K562 (cell line): ENCODE data around the gene FLOT2. TPM values are rescaled to one million over a fixed set of nuclear protein-coding genes. Genes with fewer than 3 reads are reported as not detected.

ENCODE experiments used
- LARP7 ChIP-seq: fragments of 450-650 bp; IDR thresholded peaks from 2 replicates; pipeline ENCODE4 v1.6.1; 2016
- MLX ChIP-seq, 2 experiments: fragments of 450-650 bp in 1 of 2; sonication (generic) in 1 of 2; formaldehyde crosslinking; conservative IDR thresholded peaks; 2 replicates each; pipeline versions ENCODE4 v1.4.0 to v1.8.1; 2020 to 2022; ENCODE audit warnings: mild to moderate bottlenecking in 1 of 2, missing genetic modification reagents in 1 of 2
- MYC ChIP-seq, 2 experiments: fragments of 250-450 bp in 1 of 2; sonication (Bioruptor Pico) in 1 of 2; IDR thresholded peaks; 2 replicates each; pipeline versions ENCODE4 v1.5.1 to v1.6.1; 2012 to 2021; ENCODE audit warnings: low read depth in 2 of 2, borderline replicate concordance in 1 of 2, improper control_type of control experiment in 1 of 2, low read length in 1 of 2, mild to moderate bottlenecking in 1 of 2, moderate library complexity in 1 of 2
- SMAD4 ChIP-seq: fragments of 250-450 bp; sonication (Bioruptor Pico); conservative IDR thresholded peaks from 2 replicates; pipeline ENCODE4 v1.8.0; 2021; ENCODE audit warnings: inconsistent platforms, mild to moderate bottlenecking, moderate library complexity
- TBP ChIP-seq: optimal IDR thresholded peaks from 2 replicates; pipeline ENCODE3; 2011; ENCODE audit warnings: low read depth, low read length, improper control_type of control experiment
- TOE1 ChIP-seq, 2 experiments: fragments of 450-650 bp in 1 of 2; sonication (generic) in 1 of 2; formaldehyde crosslinking in 1 of 2; IDR thresholded peaks; 2 replicates each; pipeline versions ENCODE4 v1.7.1 to v1.8.0; 2016 to 2022; ENCODE audit warnings: borderline replicate concordance in 2 of 2, mild to moderate bottlenecking in 2 of 2, antibody characterized with exemption in 1 of 2, inconsistent platforms in 1 of 2, low read depth in 1 of 2, missing genetic modification reagents in 1 of 2, moderate library complexity in 1 of 2
- ZNF668 ChIP-seq: fragments of 250-450 bp; sonication (Bioruptor Pico); IDR thresholded peaks from 2 replicates; pipeline ENCODE4 v1.8.0; 2022; ENCODE audit warnings: mild to moderate bottlenecking, inconsistent platforms
- ZNF76 ChIP-seq: fragments of 250-450 bp; sonication (Bioruptor Pico); IDR thresholded peaks from 2 replicates; pipeline ENCODE4 v1.4.0; 2020; ENCODE audit warnings: mild to moderate bottlenecking, moderate library complexity, borderline replicate concordance
- polyA plus RNA-seq, 8 experiments: library from polyadenylated mRNA; depleted of rRNA in 4 of 8; stranded (reverse) in 5 of 8; unstranded in 3 of 8; fragments of >200 nt; fragmentation: Nextera tagmentation in 2 of 8; fragmentation: Illumina TruSeq in 1 of 8; extraction: Ambion mirVana in 2 of 8; extraction: Trizol in 1 of 8; gene quantifications; 2 replicates each; pipeline versions ENCODE4 v1.2.1 to v1.2.3, GENCODE V29; 2011 to 2014; ENCODE audit warnings: inconsistent platforms in 1 of 8, missing spikeins in 1 of 8
- total RNA-seq, 7 experiments: library from RNA; depleted of rRNA in 6 of 7; stranded (reverse); fragments of >200 nt in 6 of 7; fragmentation: Illumina TruSeq in 2 of 7; extraction: Trizol in 2 of 7; gene quantifications; 2 replicates each; pipeline versions ENCODE4 v1.2.1 to v1.2.3, GENCODE V29; 2011 to 2021; ENCODE audit warnings: low replicate concordance in 1 of 7
- TF ChIP-seq, protein P1 (sequence below): fragments of 200-800 bp; sonication (Bioruptor generic); IDR thresholded peaks from 2 replicates; pipeline ENCODE4 v1.6.1; 2017; ENCODE audit warnings: missing genetic modification characterization, missing compliant biosample characterization
- TF ChIP-seq, protein P2 (sequence below), 2 experiments: fragments of 450-650 bp in 1 of 2; sonication (generic) in 1 of 2; formaldehyde crosslinking in 1 of 2; IDR thresholded peaks; 2 replicates each; pipeline versions ENCODE4 v1.7.1 to v1.9.0; 2016 to 2022; ENCODE audit warnings: inconsistent platforms in 1 of 2, mild to moderate bottlenecking in 1 of 2, missing genetic modification reagents in 1 of 2
- TF ChIP-seq, protein P3 (sequence below): fragments of 450-650 bp; IDR thresholded peaks from 2 replicates; pipeline ENCODE4 v1.6.1; 2016

The FLOT2 gene
- total and polyA plus RNA-seq, 9 of the 15 experiments (the other 6 are each of a cell fraction or from before 2014, with no cell fraction given): 17.5 to 138 (median 41.7) TPM

DNA sequence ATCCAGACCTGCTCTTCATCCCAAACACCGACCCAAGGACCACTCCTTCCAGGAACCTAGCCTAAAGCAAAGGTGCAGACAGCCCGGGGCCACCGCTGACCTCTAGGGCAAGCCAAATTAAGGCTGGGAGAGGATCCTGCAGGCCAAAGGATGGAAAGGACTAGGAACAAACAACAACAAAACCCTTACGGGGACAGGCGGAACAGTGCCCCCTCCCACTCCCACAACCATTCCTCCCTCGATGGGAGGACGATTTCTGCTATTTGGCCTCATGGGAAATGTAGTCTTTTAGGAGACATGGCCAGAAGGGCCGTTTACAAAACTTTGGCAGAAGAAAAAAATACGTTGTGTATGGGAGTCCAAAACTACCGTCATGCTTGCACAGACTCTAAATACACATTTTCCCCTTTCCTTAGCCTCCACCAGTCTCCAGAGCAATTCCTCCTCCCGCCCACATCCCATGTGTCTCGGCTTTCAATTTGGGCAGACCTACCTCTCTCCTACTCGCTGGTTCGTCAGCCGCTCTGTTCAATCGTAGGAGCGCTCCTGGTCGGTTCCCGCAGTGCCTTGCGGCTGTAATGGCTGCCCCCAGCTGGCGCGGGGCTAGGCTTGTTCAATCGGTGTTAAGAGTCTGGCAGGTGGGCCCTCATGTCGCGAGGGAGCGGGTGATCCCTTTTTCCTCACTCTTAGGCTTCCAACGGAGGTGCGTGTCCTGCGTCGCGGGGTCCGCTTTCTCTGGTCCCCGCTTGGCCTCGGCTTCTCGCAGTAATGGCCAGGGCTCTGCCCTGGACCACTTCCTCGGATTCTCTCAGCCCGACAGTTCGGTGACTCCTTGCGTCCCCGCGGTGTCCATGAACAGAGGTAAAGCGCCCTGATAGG lies 42.8 kb downstream of the FLOT2 start, which contains the start of gene ERAL1 (continued):
- TF ChIP-seq TOE1 (IDR thresholded peaks at IDR 0.05; ENCODE audit: borderline replicate concordance) (peak; percentile 67; the same call in 1 of the 2 replicates), TOE1 (CRISPR knock-in tag; IDR thresholded peaks at IDR 0.05; ENCODE audit: borderline replicate concordance, low read depth) (0 out of 2 replicates have a peak, but pooled peaks have one; percentile 62), TBP (peak; percentile 93), LARP7 (0 out of 2 replicates have a peak, but pooled peaks have one; percentile 7), SMAD4 (CRISPR knock-in tag) (peak; percentile 68; the same call in 1 of the 2 replicates), ZNF76 (CRISPR knock-in tag) (peak; percentile 84; the same call in 1 of the 2 replicates), MYC (IDR thresholded peaks at IDR 0.05; ENCODE audit: low read depth, low read length) (peak; percentile 92), MYC (CRISPR knock-in tag; IDR thresholded peaks at IDR 0.05; ENCODE audit: borderline replicate concordance, low read depth) (peak; percentile 51; the same call in 1 of the 2 replicates), MLX (CRISPR knock-in tag; conservative IDR thresholded peaks at IDR 0.05) (peak in 1 of 2 experiments; percentile 82; a peak in 1 of 4 replicates), ZNF668 (0 out of 2 replicates have a peak, but pooled peaks have one; percentile 4)
- TF ChIP-seq, protein P1, sequence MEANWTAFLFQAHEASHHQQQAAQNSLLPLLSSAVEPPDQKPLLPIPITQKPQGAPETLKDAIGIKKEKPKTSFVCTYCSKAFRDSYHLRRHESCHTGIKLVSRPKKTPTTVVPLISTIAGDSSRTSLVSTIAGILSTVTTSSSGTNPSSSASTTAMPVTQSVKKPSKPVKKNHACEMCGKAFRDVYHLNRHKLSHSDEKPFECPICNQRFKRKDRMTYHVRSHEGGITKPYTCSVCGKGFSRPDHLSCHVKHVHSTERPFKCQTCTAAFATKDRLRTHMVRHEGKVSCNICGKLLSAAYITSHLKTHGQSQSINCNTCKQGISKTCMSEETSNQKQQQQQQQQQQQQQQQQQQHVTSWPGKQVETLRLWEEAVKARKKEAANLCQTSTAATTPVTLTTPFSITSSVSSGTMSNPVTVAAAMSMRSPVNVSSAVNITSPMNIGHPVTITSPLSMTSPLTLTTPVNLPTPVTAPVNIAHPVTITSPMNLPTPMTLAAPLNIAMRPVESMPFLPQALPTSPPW (CRISPR knock-in tag): peak; percentile 88
- TF ChIP-seq, protein P2, sequence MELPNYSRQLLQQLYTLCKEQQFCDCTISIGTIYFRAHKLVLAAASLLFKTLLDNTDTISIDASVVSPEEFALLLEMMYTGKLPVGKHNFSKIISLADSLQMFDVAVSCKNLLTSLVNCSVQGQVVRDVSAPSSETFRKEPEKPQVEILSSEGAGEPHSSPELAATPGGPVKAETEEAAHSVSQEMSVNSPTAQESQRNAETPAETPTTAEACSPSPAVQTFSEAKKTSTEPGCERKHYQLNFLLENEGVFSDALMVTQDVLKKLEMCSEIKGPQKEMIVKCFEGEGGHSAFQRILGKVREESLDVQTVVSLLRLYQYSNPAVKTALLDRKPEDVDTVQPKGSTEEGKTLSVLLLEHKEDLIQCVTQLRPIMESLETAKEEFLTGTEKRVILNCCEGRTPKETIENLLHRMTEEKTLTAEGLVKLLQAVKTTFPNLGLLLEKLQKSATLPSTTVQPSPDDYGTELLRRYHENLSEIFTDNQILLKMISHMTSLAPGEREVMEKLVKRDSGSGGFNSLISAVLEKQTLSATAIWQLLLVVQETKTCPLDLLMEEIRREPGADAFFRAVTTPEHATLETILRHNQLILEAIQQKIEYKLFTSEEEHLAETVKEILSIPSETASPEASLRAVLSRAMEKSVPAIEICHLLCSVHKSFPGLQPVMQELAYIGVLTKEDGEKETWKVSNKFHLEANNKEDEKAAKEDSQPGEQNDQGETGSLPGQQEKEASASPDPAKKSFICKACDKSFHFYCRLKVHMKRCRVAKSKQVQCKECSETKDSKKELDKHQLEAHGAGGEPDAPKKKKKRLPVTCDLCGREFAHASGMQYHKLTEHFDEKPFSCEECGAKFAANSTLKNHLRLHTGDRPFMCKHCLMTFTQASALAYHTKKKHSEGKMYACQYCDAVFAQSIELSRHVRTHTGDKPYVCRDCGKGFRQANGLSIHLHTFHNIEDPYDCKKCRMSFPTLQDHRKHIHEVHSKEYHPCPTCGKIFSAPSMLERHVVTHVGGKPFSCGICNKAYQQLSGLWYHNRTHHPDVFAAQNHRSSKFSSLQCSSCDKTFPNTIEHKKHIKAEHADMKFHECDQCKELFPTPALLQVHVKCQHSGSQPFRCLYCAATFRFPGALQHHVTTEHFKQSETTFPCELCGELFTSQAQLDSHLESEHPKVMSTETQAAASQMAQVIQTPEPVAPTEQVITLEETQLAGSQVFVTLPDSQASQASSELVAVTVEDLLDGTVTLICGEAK (IDR thresholded peaks at IDR 0.05): peak; percentile 75
- TF ChIP-seq, protein P2 (CRISPR knock-in tag; IDR thresholded peaks at IDR 0.05): no peak
- TF ChIP-seq, protein P3, sequence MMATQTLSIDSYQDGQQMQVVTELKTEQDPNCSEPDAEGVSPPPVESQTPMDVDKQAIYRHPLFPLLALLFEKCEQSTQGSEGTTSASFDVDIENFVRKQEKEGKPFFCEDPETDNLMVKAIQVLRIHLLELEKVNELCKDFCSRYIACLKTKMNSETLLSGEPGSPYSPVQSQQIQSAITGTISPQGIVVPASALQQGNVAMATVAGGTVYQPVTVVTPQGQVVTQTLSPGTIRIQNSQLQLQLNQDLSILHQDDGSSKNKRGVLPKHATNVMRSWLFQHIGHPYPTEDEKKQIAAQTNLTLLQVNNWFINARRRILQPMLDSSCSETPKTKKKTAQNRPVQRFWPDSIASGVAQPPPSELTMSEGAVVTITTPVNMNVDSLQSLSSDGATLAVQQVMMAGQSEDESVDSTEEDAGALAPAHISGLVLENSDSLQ: peak; percentile 72
